ENCODE data around the gene AMACR.

Gene AMACR

GRCh38 chr5:34005211-34005610 lies 2.6 kb downstream of the AMACR start:
- DNase-seq, result no peak

DNA sequence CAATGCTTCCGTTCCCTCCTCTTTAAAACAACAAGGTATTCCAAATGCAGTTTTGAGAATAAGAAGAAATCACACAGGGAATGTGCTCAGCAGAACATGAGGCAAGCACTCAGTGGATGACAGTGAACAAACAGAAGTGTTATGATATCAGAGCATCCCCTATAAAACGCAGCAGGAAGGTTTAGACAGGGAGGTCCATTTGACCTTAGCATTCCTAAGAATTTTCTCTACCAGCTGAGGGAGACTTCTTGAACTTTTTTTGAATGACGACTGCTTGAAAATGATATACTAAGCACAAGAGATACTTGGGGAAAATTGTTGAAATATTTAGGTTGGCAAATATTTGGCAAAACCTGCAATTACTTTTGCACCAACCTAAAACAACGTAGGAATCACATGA lies 3.9 kb downstream of the AMACR start:
- no peak for DNase-seq

DNA sequence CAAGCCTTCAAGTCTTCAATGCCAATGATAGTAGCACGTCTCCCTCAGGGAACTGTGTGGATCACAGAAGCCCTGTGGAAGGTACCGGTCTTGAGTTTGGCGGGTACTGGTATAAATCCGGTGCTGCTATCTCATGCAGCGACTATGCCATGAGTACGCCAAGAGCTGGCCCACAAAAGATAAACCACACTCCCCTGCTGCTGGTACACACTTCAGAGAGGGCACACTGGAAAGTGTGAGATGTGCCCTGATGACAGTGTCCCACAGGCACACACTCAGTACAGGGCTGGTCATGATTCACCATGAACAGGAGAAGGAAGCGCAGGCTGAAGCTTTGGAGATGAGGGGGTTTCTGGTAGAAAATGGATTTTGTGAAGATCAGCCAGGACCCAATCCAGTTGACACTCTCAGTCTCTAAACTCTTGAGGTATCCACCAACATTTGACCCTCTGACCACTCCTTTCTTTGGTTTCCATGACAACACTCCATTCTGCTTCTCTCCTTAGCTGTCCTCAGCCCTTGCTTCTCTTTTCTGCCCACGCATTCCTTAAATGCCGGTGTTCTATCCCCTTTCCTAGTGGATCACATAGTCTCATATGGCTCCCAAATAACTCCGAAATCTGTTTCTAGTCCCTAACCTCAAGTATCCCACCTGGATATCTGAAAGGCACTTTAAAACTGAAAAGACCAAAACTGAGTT lies 5.1 kb downstream of the AMACR start:
- no peak for DNase-seq

DNA sequence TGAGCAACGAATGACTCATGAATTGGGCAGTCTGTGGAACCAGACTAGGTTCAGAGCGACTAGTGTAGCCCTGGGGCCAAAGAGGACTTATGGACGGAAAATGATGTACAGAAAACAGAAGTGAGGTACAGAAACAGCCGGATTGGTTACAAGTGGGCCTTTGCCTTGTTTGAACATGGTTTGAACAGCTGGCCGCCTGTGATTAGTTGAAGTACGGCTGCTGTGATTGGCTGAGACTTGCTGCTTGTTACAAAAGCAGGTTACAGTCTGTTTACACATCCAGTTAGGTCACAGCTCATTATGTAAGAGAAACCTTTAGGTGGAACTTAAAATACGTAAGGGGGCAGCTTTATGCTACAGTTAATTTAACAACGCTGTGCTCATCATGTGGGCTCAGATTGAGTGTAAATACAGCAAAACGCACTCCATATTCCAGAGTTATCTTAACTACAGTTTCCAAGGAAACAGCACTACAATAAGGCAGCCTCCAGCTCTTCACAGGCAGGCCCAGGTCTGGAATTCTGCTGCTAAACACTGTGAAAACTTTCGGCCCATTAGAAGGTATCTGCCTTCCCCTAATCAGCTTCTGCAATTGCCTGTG lies 6.5 kb downstream of the AMACR start:
- no peak for DNase-seq

DNA sequence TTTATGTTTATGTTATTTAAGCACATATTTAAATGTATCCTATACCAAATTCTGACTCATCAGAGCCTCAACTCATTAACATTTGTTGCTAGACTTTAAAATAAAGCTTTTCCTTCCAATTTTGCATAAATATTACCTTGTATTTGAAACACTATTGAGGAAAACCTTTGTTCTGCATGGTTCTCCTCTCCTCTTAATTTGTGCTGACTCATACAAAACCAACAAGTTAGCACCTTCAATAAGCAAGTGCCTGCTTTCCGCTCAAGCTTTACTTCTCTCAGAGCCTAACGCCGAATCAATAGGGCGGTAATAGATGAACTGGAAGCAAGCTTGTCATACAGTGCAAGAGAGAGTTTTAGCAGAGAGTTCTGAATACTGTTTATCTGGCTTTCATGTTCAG lies 7.9 kb downstream of the AMACR start:
- DNase-seq, result no peak

DNA sequence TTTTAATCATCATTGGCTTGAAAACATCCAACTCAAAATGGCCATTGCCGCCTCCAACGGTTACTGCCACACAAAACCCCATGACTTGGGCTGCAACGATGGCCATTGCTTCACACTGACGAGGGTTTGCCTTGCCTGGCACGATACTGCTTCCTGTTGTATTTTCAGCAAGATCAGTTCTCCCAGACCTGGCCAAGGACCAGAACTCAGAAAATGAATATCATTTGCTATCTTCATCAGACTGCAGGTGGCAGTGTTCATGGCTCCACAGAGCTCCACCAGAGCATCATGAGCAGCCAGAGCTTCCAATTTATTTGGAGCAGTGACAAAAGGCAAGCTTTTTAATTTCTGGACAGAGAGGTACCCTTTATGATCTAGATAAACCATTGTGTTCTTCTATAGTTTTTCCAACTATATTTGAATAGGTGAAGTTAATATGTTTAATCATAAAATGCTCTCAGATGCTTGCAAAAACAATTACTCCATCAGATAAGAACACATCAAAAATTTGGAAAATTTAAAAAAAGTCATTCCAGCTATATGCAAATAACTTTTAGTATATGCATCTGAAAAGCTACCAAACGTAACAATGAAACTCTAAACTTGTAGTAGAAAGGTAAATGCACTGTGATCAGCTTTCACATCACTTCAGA lies 10.4 kb downstream of the AMACR start:
- DNase-seq, result peak; percentile 89 to 93

- no peak for DNase-seq
These were observed 12.0 kb downstream of the AMACR start for GRCh38 chr5:33995865-33996264.

DNA sequence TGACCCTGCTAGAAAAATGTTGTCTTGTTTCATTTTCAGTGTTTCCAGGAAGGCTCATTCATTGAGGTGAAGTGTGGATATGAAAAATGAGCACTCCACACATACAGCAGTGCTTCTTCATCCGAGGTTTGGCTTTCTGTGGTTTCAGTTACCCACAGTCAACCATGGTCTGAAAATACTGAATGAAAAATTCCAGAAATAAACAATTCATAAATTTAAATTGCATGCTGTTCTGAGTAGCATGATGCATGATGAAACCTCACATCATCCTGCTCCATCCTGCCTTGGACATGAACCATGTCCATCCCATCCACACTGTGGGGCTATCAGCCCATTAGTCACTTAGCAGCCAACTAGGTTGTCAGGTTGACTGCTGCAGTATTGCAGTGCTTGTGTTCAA lies 13.0 kb downstream of the AMACR start:
- DNase-seq, result peak in 1 of 2 experiments; percentile 17

DNA sequence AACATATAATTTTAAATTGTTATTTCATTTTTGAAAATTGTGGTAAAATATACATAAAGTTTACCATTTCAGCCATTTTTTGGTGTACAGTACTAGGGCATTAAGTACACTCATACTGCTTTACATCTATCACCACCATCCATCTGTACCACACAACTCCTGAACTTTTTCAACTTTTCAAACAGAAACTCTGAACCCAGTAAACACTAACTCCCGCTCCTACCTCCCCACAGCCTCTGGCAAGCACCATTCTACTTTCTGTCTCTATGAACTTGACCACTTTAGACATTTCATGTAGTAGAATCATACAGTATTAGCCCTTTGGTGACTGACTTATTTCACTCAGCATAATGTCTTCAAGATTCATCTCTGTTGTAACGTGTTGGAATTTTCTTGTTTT lies 15.0 kb downstream of the AMACR start:
- no peak for DNase-seq

DNA sequence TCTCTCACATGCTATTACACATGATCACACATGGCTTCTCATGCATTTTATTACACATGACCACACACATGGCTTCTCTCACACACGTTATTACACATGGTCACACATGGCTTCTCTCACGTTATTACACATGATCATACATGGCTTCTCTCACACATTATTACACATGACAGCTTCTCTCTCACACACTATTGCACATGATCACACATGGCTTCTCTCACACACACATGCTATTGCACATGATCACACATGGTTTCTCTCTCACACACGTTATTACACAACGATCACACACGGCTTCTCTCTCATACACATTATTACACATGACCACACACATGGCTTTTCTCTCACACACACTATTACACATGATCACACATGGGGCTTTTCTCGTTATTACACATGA lies 22.4 kb downstream of the AMACR start:
- no peak for DNase-seq

GRCh38 chr5:33984671-33985124 lies 23.2 kb downstream of the AMACR start, which contains the start of gene SLC45A2:
Gene SLC45A2, minus strand, starts transcription at chr5:33984693. Its CDS starts 110 bp downstream, at chr5:33984583.
- no peak for DNase-seq

GRCh38 chr5:33984178-33984577 lies 23.7 kb downstream of the AMACR start:
- DNase-seq, result no peak

DNA sequence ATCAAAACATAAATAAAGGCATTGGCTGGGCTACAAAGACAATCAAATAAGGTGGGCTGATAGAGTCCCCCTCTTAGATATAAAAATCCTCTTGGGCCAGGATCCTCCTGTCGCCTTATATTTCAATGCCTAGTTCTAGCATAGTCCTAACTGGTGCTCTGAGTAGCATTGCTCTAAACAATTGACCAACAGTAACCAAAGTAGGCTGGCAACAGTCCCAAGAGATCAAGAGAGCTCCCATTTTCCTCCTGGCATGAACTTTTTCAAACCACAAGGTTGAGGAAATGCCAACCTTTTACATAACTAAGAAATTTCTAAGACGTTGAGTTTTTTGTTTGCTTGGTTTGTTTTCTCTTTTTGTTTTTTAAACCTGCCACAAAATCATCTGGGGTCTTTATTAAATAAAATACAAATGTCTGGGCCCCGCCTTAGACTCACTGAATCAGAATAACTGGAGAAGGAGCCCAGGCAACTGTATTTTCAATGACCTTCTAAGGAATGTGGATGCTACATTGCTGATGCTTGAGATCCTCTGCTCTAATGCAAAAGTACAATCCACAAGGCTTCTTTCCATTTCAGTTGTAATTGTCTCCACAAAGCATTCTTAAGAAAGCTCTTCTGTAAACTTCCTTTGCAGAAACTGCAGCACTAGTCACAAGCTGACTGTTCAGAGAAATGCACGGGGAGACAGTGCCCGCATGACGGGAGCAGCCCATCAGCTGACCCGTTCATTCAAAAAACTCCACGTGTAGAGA lies 26.3 kb downstream of the AMACR start:
- no peak for DNase-seq

GRCh38 chr5:33980030-33980429 lies 27.8 kb downstream of the AMACR start:
- DNase-seq, result no peak

DNA sequence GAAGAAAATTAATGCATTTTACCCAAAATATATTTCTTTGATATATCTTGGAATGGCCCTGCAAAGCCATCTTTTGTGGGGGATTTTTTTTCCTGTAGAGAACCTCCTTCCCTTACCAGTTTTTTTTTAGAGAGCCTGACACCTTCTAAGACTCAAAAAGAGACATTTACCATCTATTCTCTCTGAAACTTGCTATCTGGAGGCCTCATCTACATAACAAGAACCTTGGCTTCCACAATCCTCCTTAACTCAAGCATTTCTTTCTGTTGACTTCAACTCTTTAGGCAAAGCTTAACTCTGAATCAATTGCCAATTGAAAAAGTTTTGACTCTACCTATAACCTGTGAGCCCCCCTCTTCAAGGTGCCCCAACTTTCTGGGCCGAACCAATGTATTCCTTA lies 29.5 kb downstream of the AMACR start:
- no peak for DNase-seq

GRCh38 chr5:33976307-33976706 lies 31.5 kb downstream of the AMACR start:
- DNase-seq, result no peak

GRCh38 chr5:33975852-33976251 lies 32.0 kb downstream of the AMACR start:
- no peak for DNase-seq

DNA sequence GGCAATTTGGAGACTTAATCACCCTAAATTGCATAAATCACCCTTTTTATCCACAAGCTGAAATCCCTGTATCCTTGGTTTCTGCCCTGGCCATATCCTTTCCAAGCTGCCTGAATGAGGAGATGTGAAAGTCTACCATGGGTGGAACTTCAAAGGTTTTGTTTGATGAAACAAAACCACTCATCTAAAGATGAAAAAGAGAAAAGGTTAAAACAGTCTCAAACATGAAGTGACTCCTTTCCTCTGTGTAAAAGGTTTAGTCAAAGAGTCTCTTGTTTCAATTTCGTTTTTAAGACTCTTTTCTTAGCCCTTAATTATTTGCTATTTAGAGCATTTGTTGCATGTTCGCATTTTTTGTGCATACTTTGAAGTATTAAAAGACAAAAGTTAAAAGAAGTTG lies 34.6 kb downstream of the AMACR start:
- DNase-seq, result no peak

DNA sequence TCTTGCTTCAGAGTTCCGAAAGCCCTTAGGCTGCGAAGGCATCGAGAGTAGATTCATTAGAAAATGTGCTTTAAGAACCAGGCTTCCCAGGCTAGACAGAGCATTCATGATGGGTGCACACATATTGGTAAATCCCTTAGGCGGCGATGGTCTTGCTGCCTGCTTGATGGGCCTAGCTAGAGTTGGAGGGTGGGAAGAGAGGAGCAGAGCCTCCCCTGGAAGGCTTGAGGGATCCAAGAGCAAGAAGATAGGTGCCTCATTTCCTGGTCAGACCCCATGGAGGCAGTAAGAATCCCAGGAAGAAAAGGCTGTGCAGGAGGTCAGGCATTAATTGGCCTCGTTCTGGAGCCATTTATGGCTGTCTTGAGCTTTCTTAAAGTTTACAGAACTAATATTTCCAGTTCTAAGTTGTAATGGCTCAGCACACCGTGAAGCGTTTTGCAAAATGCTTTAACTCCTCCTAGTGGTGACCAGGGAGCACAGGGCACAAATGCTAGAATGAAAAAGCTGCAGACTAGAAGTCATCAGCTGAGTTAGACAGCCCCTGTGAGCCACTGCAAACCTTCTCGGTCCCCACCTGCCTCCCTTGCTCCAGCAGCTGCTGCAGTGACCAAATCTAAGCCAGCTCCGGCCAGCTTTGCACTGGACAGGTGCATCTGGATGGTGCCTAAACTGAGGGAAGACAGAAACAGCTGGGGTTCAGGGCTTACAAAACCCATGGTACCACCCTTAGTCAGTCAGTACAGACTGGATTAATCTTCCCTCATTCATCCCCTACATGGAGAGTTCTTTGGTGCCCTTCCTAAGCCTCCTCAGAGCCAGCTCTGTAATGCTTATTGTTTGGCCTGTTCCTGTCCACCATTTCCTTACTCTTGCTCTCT lies 38.0 kb downstream of the AMACR start:
- peak; percentile 35 to 64 for DNase-seq

- peak; percentile 91 to 92 for DNase-seq
These were observed 39.4 kb downstream of the AMACR start for GRCh38 chr5:33968211-33969005.

- no peak for DNase-seq
These were observed 41.0 kb downstream of the AMACR start for GRCh38 chr5:33966805-33967204.
